GM12878 (cell line): Measurements from ENCODE around the gene NCKAP5. TPM values are rescaled to one million over a fixed set of nuclear protein-coding genes. Genes with fewer than 3 reads are reported as not detected.

Source experiments
- CHD1 ChIP-seq: IDR thresholded peaks from 2 replicates; pipeline ENCODE4 v1.6.1; 2012; ENCODE audit warnings: low read depth, low read length, improper control_type of control experiment
- CHD2 ChIP-seq: IDR thresholded peaks from 2 replicates; pipeline ENCODE4 v1.6.1; 2011; ENCODE audit warnings: low read depth, low read length, improper control_type of control experiment, borderline replicate concordance
- E2F4 ChIP-seq: IDR thresholded peaks from 2 replicates; pipeline ENCODE4 v1.6.1; 2012; ENCODE audit warnings: low read depth, low read length, improper control_type of control experiment
- FOXK2 ChIP-seq: fragments of 450-650 bp; IDR thresholded peaks from 2 replicates; pipeline ENCODE4 v1.6.1; 2017; ENCODE audit warnings: mild to moderate bottlenecking, moderate library complexity
- KLF5 ChIP-seq: fragments of 450-650 bp; IDR thresholded peaks from 2 replicates; pipeline ENCODE4 v1.6.1; 2014; ENCODE audit warnings: mild to moderate bottlenecking; ENCODE audit not compliant: partially characterized antibody
- PBX3 ChIP-seq: IDR thresholded peaks from 2 replicates; pipeline ENCODE4 v1.6.1; 2011; ENCODE audit warnings: mild to moderate bottlenecking, low read depth, low read length, moderate library complexity; ENCODE audit not compliant: insufficient replicate concordance
- POLR2AphosphoS2 ChIP-seq: IDR thresholded peaks from 2 replicates; pipeline ENCODE4 v1.6.1; 2011; ENCODE audit warnings: low read depth, mild to moderate bottlenecking, low read length, improper control_type of control experiment, moderate library complexity
- POLR2AphosphoS5 ChIP-seq: IDR thresholded peaks from 2 replicates; pipeline ENCODE4 v1.6.1; 2011; ENCODE audit warnings: mild to moderate bottlenecking, low read length, inconsistent platforms
- SIX5 ChIP-seq: IDR thresholded peaks from 2 replicates; pipeline ENCODE4 v1.6.1; 2011; ENCODE audit warnings: mild to moderate bottlenecking, low read depth, low read length, moderate library complexity; ENCODE audit not compliant: severe bottlenecking
- SKIL ChIP-seq: fragments of 450-650 bp; IDR thresholded peaks from 2 replicates; pipeline ENCODE4 v1.6.1; 2017; ENCODE audit warnings: mild to moderate bottlenecking, low read depth, inconsistent platforms; ENCODE audit not compliant: poor library complexity, severe bottlenecking
- SMARCA5 ChIP-seq: fragments of 450-650 bp; IDR thresholded peaks from 2 replicates; pipeline ENCODE4 v1.6.1; 2017; ENCODE audit warnings: mild to moderate bottlenecking
- SUPT20H ChIP-seq: IDR thresholded peaks from 2 replicates; pipeline ENCODE4 v1.6.1; 2011; ENCODE audit warnings: low read depth, mild to moderate bottlenecking, low read length, moderate library complexity, borderline replicate concordance; ENCODE audit not compliant: control insufficient read depth
- ZNF24 ChIP-seq: fragments of 450-650 bp; IDR thresholded peaks from 2 replicates; pipeline ENCODE4 v1.6.1; 2017; ENCODE audit warnings: antibody characterized with exemption, mild to moderate bottlenecking
- ZNF384 ChIP-seq: IDR thresholded peaks from 2 replicates; pipeline ENCODE4 v1.6.1; 2012; ENCODE audit warnings: low read depth, mild to moderate bottlenecking, low read length, improper control_type of control experiment, borderline replicate concordance
- ZNF687 ChIP-seq: fragments of 450-650 bp; IDR thresholded peaks from 2 replicates; pipeline ENCODE4 v1.6.1; 2017; ENCODE audit warnings: mild to moderate bottlenecking, moderate library complexity
- polyA plus RNA-seq, 11 experiments: library from polyadenylated mRNA; depleted of rRNA in 4 of 11; unstranded in 6 of 11; stranded (reverse) in 5 of 11; fragments of >200 nt; fragmentation: Nextera tagmentation in 4 of 11; fragmentation: Illumina TruSeq in 1 of 11; extraction: Ambion mirVana in 4 of 11; extraction: Trizol in 1 of 11; gene quantifications; 1 replicate in 1 of 11; 2 replicates in 10 of 11; pipeline versions ENCODE4 v1.2.1 to v1.2.3, GENCODE V29; 2011 to 2016; ENCODE audit warnings: inconsistent platforms in 2 of 11, missing spikeins in 2 of 11, low read depth in 1 of 11
- total RNA-seq, 4 experiments: library from RNA; depleted of rRNA in 3 of 4; stranded (reverse); fragments of >200 nt in 3 of 4; fragmentation: Illumina TruSeq in 1 of 4; extraction: Trizol in 1 of 4; gene quantifications; 2 replicates each; pipeline versions ENCODE4 v1.2.1 to v1.2.3, GENCODE V29; 2013 to 2021
- TF ChIP-seq, protein P1 (sequence below): fragments of 150-350 bp; IDR thresholded peaks from 2 replicates; pipeline ENCODE4 v1.6.1; 2014; ENCODE audit warnings: mild to moderate bottlenecking, low read depth, low read length
- TF ChIP-seq, protein P2 (sequence below): fragments of 450-650 bp; IDR thresholded peaks from 2 replicates; pipeline ENCODE4 v1.6.1; 2018; ENCODE audit warnings: mild to moderate bottlenecking, low read depth, moderate library complexity; ENCODE audit not compliant: partially characterized antibody

The NCKAP5 gene
- total and polyA plus RNA-seq, 10 of the 15 experiments (the other 5 are each of a cell fraction or from before 2014, with no cell fraction given), result 0.06 to 0.44 (median 0.16) TPM

GRCh38 chr2:132953771-132954170 is 614.5 kb downstream of the NCKAP5 start (continued):
- no peak for TF ChIP-seq SUPT20H
- no peak for TF ChIP-seq POLR2AphosphoS2
- TF ChIP-seq, protein P1, sequence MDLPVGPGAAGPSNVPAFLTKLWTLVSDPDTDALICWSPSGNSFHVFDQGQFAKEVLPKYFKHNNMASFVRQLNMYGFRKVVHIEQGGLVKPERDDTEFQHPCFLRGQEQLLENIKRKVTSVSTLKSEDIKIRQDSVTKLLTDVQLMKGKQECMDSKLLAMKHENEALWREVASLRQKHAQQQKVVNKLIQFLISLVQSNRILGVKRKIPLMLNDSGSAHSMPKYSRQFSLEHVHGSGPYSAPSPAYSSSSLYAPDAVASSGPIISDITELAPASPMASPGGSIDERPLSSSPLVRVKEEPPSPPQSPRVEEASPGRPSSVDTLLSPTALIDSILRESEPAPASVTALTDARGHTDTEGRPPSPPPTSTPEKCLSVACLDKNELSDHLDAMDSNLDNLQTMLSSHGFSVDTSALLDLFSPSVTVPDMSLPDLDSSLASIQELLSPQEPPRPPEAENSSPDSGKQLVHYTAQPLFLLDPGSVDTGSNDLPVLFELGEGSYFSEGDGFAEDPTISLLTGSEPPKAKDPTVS, result no peak
- TF ChIP-seq FOXK2, result no peak
- no peak for TF ChIP-seq KLF5
- TF ChIP-seq ZNF687, result peak; percentile 54; the same call in 1 of the 2 replicates
- TF ChIP-seq POLR2AphosphoS5, result no peak
- no peak for TF ChIP-seq ZNF24
- TF ChIP-seq CHD2, result no peak
- no peak for TF ChIP-seq CHD1
- peak; percentile 39; the same call in 1 of the 2 replicates for TF ChIP-seq SMARCA5
- no peak for TF ChIP-seq SIX5
- TF ChIP-seq, protein P2, sequence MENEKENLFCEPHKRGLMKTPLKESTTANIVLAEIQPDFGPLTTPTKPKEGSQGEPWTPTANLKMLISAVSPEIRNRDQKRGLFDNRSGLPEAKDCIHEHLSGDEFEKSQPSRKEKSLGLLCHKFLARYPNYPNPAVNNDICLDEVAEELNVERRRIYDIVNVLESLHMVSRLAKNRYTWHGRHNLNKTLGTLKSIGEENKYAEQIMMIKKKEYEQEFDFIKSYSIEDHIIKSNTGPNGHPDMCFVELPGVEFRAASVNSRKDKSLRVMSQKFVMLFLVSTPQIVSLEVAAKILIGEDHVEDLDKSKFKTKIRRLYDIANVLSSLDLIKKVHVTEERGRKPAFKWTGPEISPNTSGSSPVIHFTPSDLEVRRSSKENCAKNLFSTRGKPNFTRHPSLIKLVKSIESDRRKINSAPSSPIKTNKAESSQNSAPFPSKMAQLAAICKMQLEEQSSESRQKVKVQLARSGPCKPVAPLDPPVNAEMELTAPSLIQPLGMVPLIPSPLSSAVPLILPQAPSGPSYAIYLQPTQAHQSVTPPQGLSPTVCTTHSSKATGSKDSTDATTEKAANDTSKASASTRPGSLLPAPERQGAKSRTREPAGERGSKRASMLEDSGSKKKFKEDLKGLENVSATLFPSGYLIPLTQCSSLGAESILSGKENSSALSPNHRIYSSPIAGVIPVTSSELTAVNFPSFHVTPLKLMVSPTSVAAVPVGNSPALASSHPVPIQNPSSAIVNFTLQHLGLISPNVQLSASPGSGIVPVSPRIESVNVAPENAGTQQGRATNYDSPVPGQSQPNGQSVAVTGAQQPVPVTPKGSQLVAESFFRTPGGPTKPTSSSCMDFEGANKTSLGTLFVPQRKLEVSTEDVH, result no peak
- TF ChIP-seq E2F4, result no peak
- TF ChIP-seq ZNF384, result no peak
- no peak for TF ChIP-seq PBX3
- peak; percentile 22 for TF ChIP-seq SKIL
